Tibial nerve (tissue), 4 donors: ENCODE measurements around the gene ABHD12. TPM values are rescaled to one million over a fixed set of nuclear protein-coding genes. Genes with fewer than 3 reads are reported as not detected.
A peak's percentile ranks its signal among the peaks of the same experiment; 100 is the strongest.
"Not testable (repeated sequence)": the region's sequence is repeated elsewhere in the genome, so short reads cannot be mapped to it uniquely, and the experiment has no call there.

Experiments
- DNase-seq, 2 donors: peaks; one replicate each; pipeline ENCODE4 v3.0.0-alpha.2; 2019; ENCODE audit warnings: low spot score in 2 of 2
- H3K27ac ChIP-seq, 4 donors: fragments of 200-600 bp; sonication (generic) in 3 of 4; one replicate each; pipeline ENCODE4 v1.5.1; 2017 to 2019; ENCODE audit warnings: mild to moderate bottlenecking in 1 of 4
- H3K27me3 ChIP-seq, 2 donors: fragments of 200-600 bp; sonication (generic) in 1 of 2; one replicate each; pipeline versions ENCODE4 v1.5.1 to v1.6.0; 2017 to 2019
- H3K36me3 ChIP-seq, 3 donors: fragments of 200-600 bp; sonication (generic); one replicate each; pipeline ENCODE4 v1.5.1; 2018 to 2019
- H3K4me1 ChIP-seq, 4 donors: fragments of 200-600 bp; sonication (generic) in 3 of 4; one replicate each; pipeline ENCODE4 v1.5.1; 2017 to 2019
- H3K4me3 ChIP-seq, 4 donors: fragments of 200-600 bp; sonication (generic) in 3 of 4; one replicate each; pipeline ENCODE4 v1.5.1; 2017 to 2019; ENCODE audit warnings: mild to moderate bottlenecking in 1 of 4, moderate library complexity in 1 of 4
- H3K9me3 ChIP-seq, 4 donors: fragments of 200-600 bp; sonication (generic) in 3 of 4; one replicate each; pipeline ENCODE4 v1.5.1; 2017 to 2019
- EP300 ChIP-seq, 2 donors: sonication (generic); formaldehyde crosslinking; IDR thresholded peaks; one replicate each; pipeline ENCODE4 v1.6.1; 2017; ENCODE audit warnings: antibody characterized with exemption in 2 of 2, mild to moderate bottlenecking in 1 of 2
- POLR2A ChIP-seq, 2 donors: fragments of 450-650 bp; IDR thresholded peaks; one replicate each; pipeline ENCODE4 v1.6.1; 2017; ENCODE audit warnings: antibody characterized with exemption in 2 of 2, mild to moderate bottlenecking in 2 of 2, moderate library complexity in 2 of 2
- WGBS, 2 donors: methylation state at CpG; one replicate each; pipeline ENCODE4 v1.1.5; 2018; 5-methylcytosine and 5-hydroxymethylcytosine counted together
- total RNA-seq, 4 donors: library from RNA; depleted of rRNA; stranded (reverse); fragments of >200 nt; gene quantifications; one replicate each; pipeline ENCODE4 v1.1.0, GENCODE V29; 2016
- TF ChIP-seq, protein P1 (sequence below), 5 experiments: fragments of 200-600 bp in 3 of 5; fragments of 450-650 bp in 2 of 5; sonication (generic) in 3 of 5; IDR thresholded peaks; one replicate each; pipeline ENCODE4 v1.5.1; 2016 to 2019; ENCODE audit warnings: antibody characterized with exemption in 5 of 5, mild to moderate bottlenecking in 3 of 5, moderate library complexity in 2 of 5

The ABHD12 gene
- total RNA-seq, 4 donors from 2014 or later = 67.2 to 116 (median 105) TPM

GRCh38 chr20:25339608-25340007, 51.0 kb downstream of the ABHD12 start:
- H3K4me3 ChIP-seq = no peak overlapping the region
- no peaks in the 10 kb centered on the region for H3K36me3 ChIP-seq
- TF ChIP-seq EP300 (IDR thresholded peaks at IDR 0.05) = no peak
- no peak for TF ChIP-seq POLR2A (IDR thresholded peaks at IDR 0.05)
- TF ChIP-seq, protein P1, sequence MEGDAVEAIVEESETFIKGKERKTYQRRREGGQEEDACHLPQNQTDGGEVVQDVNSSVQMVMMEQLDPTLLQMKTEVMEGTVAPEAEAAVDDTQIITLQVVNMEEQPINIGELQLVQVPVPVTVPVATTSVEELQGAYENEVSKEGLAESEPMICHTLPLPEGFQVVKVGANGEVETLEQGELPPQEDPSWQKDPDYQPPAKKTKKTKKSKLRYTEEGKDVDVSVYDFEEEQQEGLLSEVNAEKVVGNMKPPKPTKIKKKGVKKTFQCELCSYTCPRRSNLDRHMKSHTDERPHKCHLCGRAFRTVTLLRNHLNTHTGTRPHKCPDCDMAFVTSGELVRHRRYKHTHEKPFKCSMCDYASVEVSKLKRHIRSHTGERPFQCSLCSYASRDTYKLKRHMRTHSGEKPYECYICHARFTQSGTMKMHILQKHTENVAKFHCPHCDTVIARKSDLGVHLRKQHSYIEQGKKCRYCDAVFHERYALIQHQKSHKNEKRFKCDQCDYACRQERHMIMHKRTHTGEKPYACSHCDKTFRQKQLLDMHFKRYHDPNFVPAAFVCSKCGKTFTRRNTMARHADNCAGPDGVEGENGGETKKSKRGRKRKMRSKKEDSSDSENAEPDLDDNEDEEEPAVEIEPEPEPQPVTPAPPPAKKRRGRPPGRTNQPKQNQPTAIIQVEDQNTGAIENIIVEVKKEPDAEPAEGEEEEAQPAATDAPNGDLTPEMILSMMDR (IDR thresholded peaks at IDR 0.05) = no peak
- H3K27me3 ChIP-seq = no peaks in the 10 kb centered on the region
- no peaks in the 10 kb centered on the region for H3K9me3 ChIP-seq
- DNase-seq = no peak
- peaks cover 0 to 33% (median 8%) of the 10 kb centered on the region in 4 donors for H3K4me1 ChIP-seq
- 85 to 92% methylated on average over 12 of the region's 12 CpGs for WGBS, 2 donors
- no peak overlapping the region for H3K27ac ChIP-seq

DNA sequence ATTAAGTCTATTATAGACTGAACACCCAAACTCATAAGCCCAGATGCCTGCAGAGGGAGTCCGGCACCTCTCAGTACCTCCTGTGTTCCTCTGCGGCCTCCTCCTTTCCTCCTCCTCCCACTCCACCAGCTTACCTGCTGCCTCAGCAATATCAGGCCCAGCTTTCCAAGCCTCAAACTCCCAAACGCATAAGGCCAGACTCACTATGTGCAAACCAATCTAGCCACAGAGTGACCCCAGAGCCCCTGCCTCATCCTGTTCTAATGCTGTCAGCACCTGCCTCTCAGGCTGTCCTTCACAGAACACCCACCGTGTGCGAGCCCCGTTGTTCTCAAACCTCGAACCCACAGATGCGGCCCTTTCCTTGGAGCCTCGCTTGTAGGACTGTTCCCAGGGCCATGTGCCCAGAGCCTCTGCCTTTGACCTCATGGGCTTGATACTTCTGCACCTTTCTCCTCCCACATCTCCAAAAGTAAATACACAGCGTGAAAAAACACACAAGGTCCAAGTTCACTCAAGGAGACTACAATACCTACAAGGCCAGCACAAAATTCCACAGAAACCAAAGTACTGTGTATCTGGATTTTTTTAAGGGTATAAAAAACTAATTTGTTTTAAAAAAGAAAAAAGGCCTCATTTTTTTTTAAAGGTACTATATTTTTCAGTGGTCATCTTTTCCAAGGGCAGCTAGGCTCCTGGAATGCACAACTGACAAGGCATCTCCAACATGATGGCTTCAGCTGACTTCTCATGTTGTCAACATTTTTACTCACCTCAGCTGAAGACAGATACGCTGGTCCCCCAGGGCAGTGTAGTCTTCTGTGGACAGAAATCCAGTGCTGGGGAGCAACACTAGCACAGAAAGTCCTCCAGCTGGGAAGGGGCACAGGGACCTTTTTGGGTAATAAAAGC, 52.3 kb downstream of the ABHD12 start:
- Histone ChIP-seq H3K36me3 (no peaks in the 10 kb centered on the region), H3K4me3 (no peak overlapping the region), H3K27ac (peak overlapping the region in 1 of 4 donors; percentile 44), H3K9me3 (no peaks in the 10 kb centered on the region), H3K4me1 (peaks cover 0 to 30% (median 8%) of the 10 kb centered on the region in 4 donors), H3K27me3 (no peaks in the 10 kb centered on the region)
- DNase-seq = no peak
- WGBS, 2 donors = 71 to 77% methylated on average over 11 of the region's 11 CpGs
- no peak for TF ChIP-seq POLR2A (IDR thresholded peaks at IDR 0.05)

GRCh38 chr20:25336561-25337422, 53.8 kb downstream of the ABHD12 start:
- H3K27me3 ChIP-seq = no peaks in the 10 kb centered on the region
- H3K4me1 ChIP-seq = peaks cover 0 to 30% (median 8%) of the 10 kb centered on the region in 4 donors
- WGBS, 2 donors = 73 to 81% methylated on average over 17 of the region's 17 CpGs
- H3K4me3 ChIP-seq = no peak overlapping the region
- peak overlapping the region in 2 of 4 donors; percentile 44 to 45 for H3K27ac ChIP-seq
- DNase-seq = no peak
- no peaks in the 10 kb centered on the region for H3K36me3 ChIP-seq
- H3K9me3 ChIP-seq = no peaks in the 10 kb centered on the region
- TF ChIP-seq, protein P1 (IDR thresholded peaks at IDR 0.05) = peak; percentile 11 to 52 (median 35)
- no peak for TF ChIP-seq EP300 (IDR thresholded peaks at IDR 0.05)

DNA sequence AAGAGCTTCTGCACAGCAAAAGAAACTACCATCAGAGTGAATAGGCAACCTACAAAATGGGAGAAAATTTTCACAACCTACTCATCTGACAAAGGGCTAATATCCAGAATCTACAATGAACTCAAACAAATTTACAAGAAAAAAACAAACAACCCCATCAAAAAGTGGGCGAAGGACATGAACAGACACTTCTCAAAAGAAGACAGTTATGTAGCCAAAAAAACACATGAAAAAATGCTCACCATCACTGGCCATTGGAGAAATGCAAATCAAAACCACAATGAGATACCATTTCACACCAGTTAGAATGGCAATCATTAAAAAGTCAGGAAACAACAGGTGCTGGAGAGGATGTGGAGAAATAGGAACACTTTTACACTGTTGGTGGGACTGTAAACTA, 55.7 kb downstream of the ABHD12 start:
- not testable (repeated sequence) for H3K4me3 ChIP-seq, H3K9me3 ChIP-seq, H3K27ac ChIP-seq, H3K36me3 ChIP-seq, DNase-seq, H3K27me3 ChIP-seq
- peaks cover 0 to 30% (median 2%) of the 10 kb centered on the region in 4 donors for H3K4me1 ChIP-seq
- WGBS, 2 donors = 91 to 93% methylated on average over 1 of the region's 1 CpG

GRCh38 chr20:25328954-25329498, 61.6 kb downstream of the ABHD12 start:
- H3K36me3 ChIP-seq = no peaks in the 10 kb centered on the region
- peaks cover 0 to 27% (median 4%) of the 10 kb centered on the region in 4 donors for H3K4me1 ChIP-seq
- no peak for DNase-seq
- H3K27me3 ChIP-seq = no peaks in the 10 kb centered on the region
- 89 to 96% methylated on average over 6 to 12 of the region's 12 CpGs for WGBS, 2 donors
- no peak overlapping the region for H3K4me3 ChIP-seq
- H3K9me3 ChIP-seq = no peaks in the 10 kb centered on the region
- TF ChIP-seq POLR2A (IDR thresholded peaks at IDR 0.05) = no peak
- TF ChIP-seq, protein P1 (IDR thresholded peaks at IDR 0.05) = no peak
- TF ChIP-seq EP300 (IDR thresholded peaks at IDR 0.05) = no peak
- H3K27ac ChIP-seq = peak overlapping the region in 1 of 4 donors; percentile 33
